Measurements from ENCODE around the gene TMED3. TPM values are rescaled to one million over a fixed set of nuclear protein-coding genes. Genes with fewer than 3 reads are reported as not detected.
A peak's percentile ranks its signal among the peaks of the same experiment; 100 is the strongest.

TMED3 gene
- total RNA-seq (2021) (58.6 and 59.6 TPM in 2 replicates), Bru-seq, nascent RNA (percentile 54 among the genes with signal in this experiment), BruChase-seq, experiment 1, labeled RNA remaining after a 2-hour chase (percentile 58 among the genes with signal in this experiment), BruChase-seq, experiment 2, labeled RNA remaining after a 6-hour chase (percentile 54 among the genes with signal in this experiment)
- long read RNA-seq, transcript TMED3-201 (3 exons, 1,475 nt), result major isoform, 132 of 154 reads
- long read RNA-seq, partial matches to known transcripts, result 3 of 154 reads
- long read RNA-seq, other reads (novel, unspliced or antisense), result 17 of 154 reads

DNA sequence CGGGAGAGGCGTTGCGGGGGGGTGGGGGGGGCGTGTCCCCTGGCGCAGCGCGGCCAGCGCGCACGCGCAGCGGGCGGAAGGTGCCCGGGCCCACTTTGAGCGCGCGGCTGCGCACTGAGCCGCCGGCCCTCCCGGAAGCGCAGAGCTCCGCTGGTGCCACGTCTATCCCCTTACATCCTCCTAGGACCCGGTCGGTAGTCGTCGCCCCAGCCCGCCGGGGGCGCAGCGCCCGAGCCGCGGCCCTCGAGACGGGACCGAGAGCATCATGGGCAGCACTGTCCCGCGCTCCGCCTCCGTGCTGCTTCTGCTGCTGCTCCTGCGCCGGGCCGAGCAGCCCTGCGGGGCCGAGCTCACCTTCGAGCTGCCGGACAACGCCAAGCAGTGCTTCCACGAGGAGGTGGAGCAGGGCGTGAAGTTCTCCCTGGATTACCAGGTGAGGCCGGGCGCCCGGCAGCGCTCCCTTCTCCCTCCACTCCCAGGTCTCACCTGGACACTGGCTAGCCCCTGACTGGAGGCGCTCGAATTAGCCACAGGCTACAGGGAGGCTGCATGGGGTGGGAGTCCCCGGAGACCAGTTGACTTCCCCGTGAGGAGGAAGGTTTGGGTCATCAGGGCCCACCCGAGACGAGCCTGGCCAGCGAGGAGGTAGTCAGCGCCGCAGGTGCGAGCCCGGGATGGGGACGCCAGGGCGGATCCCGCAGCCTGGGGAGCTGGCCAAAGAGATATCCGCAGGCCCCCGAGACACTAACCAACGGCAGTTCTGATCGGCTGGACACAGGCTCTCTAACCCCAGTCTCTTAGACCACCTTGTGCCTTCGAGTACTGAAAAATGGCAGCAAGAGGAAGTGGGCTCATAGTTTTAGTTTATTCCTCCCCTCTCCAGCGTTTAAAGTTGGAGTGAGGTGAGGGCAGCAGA, at the start of gene TMED3:
TMED3 (plus strand) TSS at position 128 of the 916 bp plus-strand sequence; CDS start at position 266, 138 bp downstream.
- no peak for TF ChIP-seq EZH2 (IDR thresholded peaks at IDR 0.05; ENCODE audit: low read depth)
- TF ChIP-seq, protein P1, sequence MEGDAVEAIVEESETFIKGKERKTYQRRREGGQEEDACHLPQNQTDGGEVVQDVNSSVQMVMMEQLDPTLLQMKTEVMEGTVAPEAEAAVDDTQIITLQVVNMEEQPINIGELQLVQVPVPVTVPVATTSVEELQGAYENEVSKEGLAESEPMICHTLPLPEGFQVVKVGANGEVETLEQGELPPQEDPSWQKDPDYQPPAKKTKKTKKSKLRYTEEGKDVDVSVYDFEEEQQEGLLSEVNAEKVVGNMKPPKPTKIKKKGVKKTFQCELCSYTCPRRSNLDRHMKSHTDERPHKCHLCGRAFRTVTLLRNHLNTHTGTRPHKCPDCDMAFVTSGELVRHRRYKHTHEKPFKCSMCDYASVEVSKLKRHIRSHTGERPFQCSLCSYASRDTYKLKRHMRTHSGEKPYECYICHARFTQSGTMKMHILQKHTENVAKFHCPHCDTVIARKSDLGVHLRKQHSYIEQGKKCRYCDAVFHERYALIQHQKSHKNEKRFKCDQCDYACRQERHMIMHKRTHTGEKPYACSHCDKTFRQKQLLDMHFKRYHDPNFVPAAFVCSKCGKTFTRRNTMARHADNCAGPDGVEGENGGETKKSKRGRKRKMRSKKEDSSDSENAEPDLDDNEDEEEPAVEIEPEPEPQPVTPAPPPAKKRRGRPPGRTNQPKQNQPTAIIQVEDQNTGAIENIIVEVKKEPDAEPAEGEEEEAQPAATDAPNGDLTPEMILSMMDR (conservative IDR thresholded peaks at IDR 0.05), result no peak
- BruUV-seq (replicated peaks), result no TSS peak
- no peaks in the 10 kb centered on the region for H3K9me2 ChIP-seq (ENCODE audit: insufficient read depth)
- peaks cover 42% of the 10 kb centered on the region for H3K79me2 ChIP-seq (ENCODE audit: low read depth)
- ChIA-PET POLR2A (ENCODE audit: unreplicated experiment) (interaction anchor here (0.6 to 0.7 kb wide), 2 partner anchors 250 to 430 kb away, joined by 4 to 9 read pairs; no protein-coding TSS in a partner anchor), CTCF (interaction anchor here (0.6 to 0.7 kb wide), 2 partner anchors 13 to 130 kb away, joined by 4 read pairs; no protein-coding TSS in a partner anchor)
- peaks cover 35% of the 10 kb centered on the region for H3K4me1 ChIP-seq (replicated peaks; ENCODE audit: insufficient read depth)
- H3K4me3 ChIP-seq, result peak within 1 kb of the TSS; percentile 76
- H3K27ac ChIP-seq, result peak within 1 kb of the TSS; percentile 53
- peaks cover 23% of the 10 kb centered on the region; the same call in 1 of the 2 replicates for H3F3A ChIP-seq (ENCODE audit: insufficient read depth, low read depth)
- H3K9me3 ChIP-seq (ENCODE audit: insufficient read depth, low read depth), result no peaks in the 10 kb centered on the region; the same call in 1 of the 2 replicates
- peak within 1 kb of the TSS; percentile 90 for H3K4me2 ChIP-seq
- peaks cover 6% of the 10 kb centered on the region; the same call in 1 of the 2 replicates for H3K27me3 ChIP-seq (ENCODE audit: insufficient read depth, low read depth)
- peak; percentile 72 to 85 for DNase-seq
- H2AFZ ChIP-seq, result peak within 1 kb of the TSS; percentile 98
- intact Hi-C loops (cut with micrococcal nuclease; ENCODE audit: unreplicated experiment), result no loop called here
- H4K20me1 ChIP-seq (ENCODE audit: insufficient read depth), result peaks cover 7% of the 10 kb centered on the region
- H3K36me3 ChIP-seq (ENCODE audit: low read depth), result peaks cover 24% of the 10 kb centered on the region

DNA sequence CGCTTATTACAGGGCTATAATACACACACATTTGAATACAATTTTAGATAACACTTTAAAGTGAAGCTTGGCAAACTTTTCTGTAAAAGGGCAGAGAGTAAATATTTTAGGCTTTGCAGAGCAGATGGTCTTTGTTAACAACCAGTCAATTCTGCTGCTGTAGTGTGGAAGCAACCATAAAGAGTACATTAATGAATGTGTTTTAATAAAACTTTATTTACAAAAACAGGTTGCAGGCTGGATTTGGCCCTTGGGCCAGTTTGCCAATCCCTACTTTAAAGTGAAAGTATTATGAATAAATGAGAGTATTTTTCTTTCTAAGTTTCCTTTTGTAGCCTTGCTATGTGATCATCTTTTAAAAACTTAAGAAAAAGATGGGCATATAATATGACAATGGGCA, 49.1 kb upstream of the TMED3 start:
- no peak for DNase-seq
- Histone ChIP-seq H3K9me3 (ENCODE audit: insufficient read depth, low read depth) (no peaks in the 10 kb centered on the region; the same call in 1 of the 2 replicates), H3K79me2 (ENCODE audit: low read depth) (no peaks in the 10 kb centered on the region), H2AFZ (no peak overlapping the region), H3K9me2 (ENCODE audit: insufficient read depth) (no peaks in the 10 kb centered on the region), H3K27me3 (ENCODE audit: insufficient read depth, low read depth) (0 out of 2 replicates have a peak, but pooled peaks cover 2% of the 10 kb centered on the region), H3K36me3 (ENCODE audit: low read depth) (no peaks in the 10 kb centered on the region), H3K27ac (no peak overlapping the region), H3K4me2 (no peak overlapping the region), H3K4me1 (replicated peaks; ENCODE audit: insufficient read depth) (peaks cover 17% of the 10 kb centered on the region), H3F3A (ENCODE audit: insufficient read depth, low read depth) (no peaks in the 10 kb centered on the region), H3K4me3 (no peak overlapping the region), H4K20me1 (ENCODE audit: insufficient read depth) (no peaks in the 10 kb centered on the region)
- CTCF ChIA-PET, result no interaction called here
- no TSS peak for BruUV-seq (replicated peaks)
- POLR2A ChIA-PET (ENCODE audit: unreplicated experiment), result no interaction called here
- TF ChIP-seq, protein P1 (conservative IDR thresholded peaks at IDR 0.05), result no peak
- no peak for TF ChIP-seq EZH2 (IDR thresholded peaks at IDR 0.05; ENCODE audit: low read depth)
- intact Hi-C loops (cut with micrococcal nuclease; ENCODE audit: unreplicated experiment), result no loop called here

DNA sequence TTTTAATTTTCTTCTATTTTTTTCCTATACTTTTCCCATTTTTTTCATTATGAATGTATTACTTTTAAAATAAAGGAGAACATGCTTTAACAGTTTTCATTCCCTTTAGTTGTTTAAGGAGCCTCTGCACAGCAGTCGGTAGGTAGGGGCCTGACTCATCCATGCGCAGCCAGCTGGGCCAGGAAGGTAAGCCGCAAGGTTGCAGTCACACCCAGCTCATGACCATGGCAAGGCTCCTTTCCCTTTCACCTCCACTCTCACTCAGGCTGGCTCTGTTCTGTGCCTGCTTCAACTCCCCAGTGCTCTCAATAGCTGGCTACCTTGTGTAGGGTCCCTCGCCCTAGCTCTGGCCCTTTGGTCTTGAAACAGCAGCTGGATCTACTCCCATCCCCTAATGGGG, 45.7 kb upstream of the TMED3 start:
- TF ChIP-seq, protein P1 (conservative IDR thresholded peaks at IDR 0.05), result no peak
- TF ChIP-seq EZH2 (IDR thresholded peaks at IDR 0.05; ENCODE audit: low read depth), result no peak
- BruUV-seq (replicated peaks), result no TSS peak
- H3K27ac ChIP-seq, result no peak overlapping the region

More for the DNA sequence above, 45.7 kb upstream of the TMED3 start:
- Histone ChIP-seq H3F3A (ENCODE audit: insufficient read depth, low read depth) (no peaks in the 10 kb centered on the region), H3K27me3 (ENCODE audit: insufficient read depth, low read depth) (peaks cover 7% of the 10 kb centered on the region; the same call in 1 of the 2 replicates), H2AFZ (no peak overlapping the region), H4K20me1 (ENCODE audit: insufficient read depth) (no peaks in the 10 kb centered on the region), H3K4me2 (peak overlapping the region; percentile 40), H3K9me2 (ENCODE audit: insufficient read depth) (no peaks in the 10 kb centered on the region), H3K79me2 (ENCODE audit: low read depth) (no peaks in the 10 kb centered on the region), H3K4me1 (replicated peaks; ENCODE audit: insufficient read depth) (peaks cover 17% of the 10 kb centered on the region), H3K9me3 (ENCODE audit: insufficient read depth, low read depth) (no peaks in the 10 kb centered on the region), H3K36me3 (ENCODE audit: low read depth) (no peaks in the 10 kb centered on the region), H3K4me3 (no peak overlapping the region)
- ChIA-PET CTCF (no interaction called here), POLR2A (ENCODE audit: unreplicated experiment) (interaction anchor here (0.7 kb wide), 1 partner anchor 728 kb away, joined by 3 read pairs; no protein-coding TSS in a partner anchor)
- DNase-seq, result peak; percentile 41 to 72
- intact Hi-C loops (cut with micrococcal nuclease; ENCODE audit: unreplicated experiment), result no loop called here

All from PC-9 (cell line).